ENCODE measurements around the gene IER3IP1.
"Not testable (repeated sequence)": the region's sequence is repeated elsewhere in the genome, so short reads cannot be mapped to it uniquely, and the experiment has no call there.

IER3IP1 gene

GRCh38 chr18:47175283-47175897 lies 774 bp downstream of the IER3IP1 start:
- Mint-ChIP-seq H3K4me3 (no peak overlapping the region), H3K9me3 (no peaks in the 10 kb centered on the region), H3K27ac (no peak overlapping the region), H3K36me3 (ENCODE audit: low read depth) (peaks cover 7% of the 10 kb centered on the region), H3K4me1 (ENCODE audit: low read depth) (no peaks in the 10 kb centered on the region), H3K27me3 (peaks cover 10% of the 10 kb centered on the region)
- intact Hi-C loops (cut with micrococcal nuclease): no loop called here

- intact Hi-C loops (cut with micrococcal nuclease): no loop called here
These were observed 1.5 kb downstream of the IER3IP1 start for GRCh38 chr18:47174545-47175116.

GRCh38 chr18:47172476-47172875 lies 3.7 kb downstream of the IER3IP1 start:
- H3K4me1 Mint-ChIP-seq (ENCODE audit: low read depth): no peaks in the 10 kb centered on the region
- H3K9me3 Mint-ChIP-seq: no peaks in the 10 kb centered on the region
- intact Hi-C loops (cut with micrococcal nuclease): no loop called here
- H3K27ac Mint-ChIP-seq: no peak overlapping the region
- peaks cover 6% of the 10 kb centered on the region for H3K27me3 Mint-ChIP-seq
- H3K36me3 Mint-ChIP-seq (ENCODE audit: low read depth): peaks cover 7% of the 10 kb centered on the region
- no peak overlapping the region for H3K4me3 Mint-ChIP-seq

More at GRCh38 chr18:47174545-47175116, 1.5 kb downstream of the IER3IP1 start:
- no peaks in the 10 kb centered on the region for H3K9me3 Mint-ChIP-seq
- peaks cover 10% of the 10 kb centered on the region for H3K27me3 Mint-ChIP-seq
- H3K4me1 Mint-ChIP-seq (ENCODE audit: low read depth): no peaks in the 10 kb centered on the region
- peaks cover 7% of the 10 kb centered on the region for H3K36me3 Mint-ChIP-seq (ENCODE audit: low read depth)
- H3K27ac Mint-ChIP-seq: no peak overlapping the region
- H3K4me3 Mint-ChIP-seq: no peak overlapping the region

GRCh38 chr18:47168913-47169312 lies 7.3 kb downstream of the IER3IP1 start:
- Mint-ChIP-seq H3K4me1 (ENCODE audit: low read depth) (peaks cover 6% of the 10 kb centered on the region), H3K27ac (no peak overlapping the region), H3K27me3 (no peaks in the 10 kb centered on the region), H3K4me3 (no peak overlapping the region), H3K36me3 (ENCODE audit: low read depth) (peaks cover 11% of the 10 kb centered on the region), H3K9me3 (no peaks in the 10 kb centered on the region)
- intact Hi-C loops (cut with micrococcal nuclease): no loop called here

- peaks cover 6% of the 10 kb centered on the region for H3K4me1 Mint-ChIP-seq (ENCODE audit: low read depth)
- no peaks in the 10 kb centered on the region for H3K27me3 Mint-ChIP-seq
- no peaks in the 10 kb centered on the region for H3K9me3 Mint-ChIP-seq
- no peak overlapping the region for H3K4me3 Mint-ChIP-seq
- peaks cover 12% of the 10 kb centered on the region for H3K36me3 Mint-ChIP-seq (ENCODE audit: low read depth)
- no peak overlapping the region for H3K27ac Mint-ChIP-seq
- intact Hi-C loops (cut with micrococcal nuclease): no loop called here
These were observed 7.7 kb downstream of the IER3IP1 start for GRCh38 chr18:47168509-47168908.

GRCh38 chr18:47166294-47166693 lies 9.9 kb downstream of the IER3IP1 start:
- Mint-ChIP-seq H3K27ac (peak overlapping the region; percentile 39), H3K4me3 (no peak overlapping the region), H3K27me3 (no peaks in the 10 kb centered on the region), H3K36me3 (ENCODE audit: low read depth) (peaks cover 17% of the 10 kb centered on the region), H3K4me1 (ENCODE audit: low read depth) (peaks cover 6% of the 10 kb centered on the region), H3K9me3 (no peaks in the 10 kb centered on the region)
- intact Hi-C loops (cut with micrococcal nuclease): no loop called here

- no peak overlapping the region for H3K27ac Mint-ChIP-seq
- intact Hi-C loops (cut with micrococcal nuclease): no loop called here
- no peak overlapping the region for H3K4me3 Mint-ChIP-seq
- H3K4me1 Mint-ChIP-seq (ENCODE audit: low read depth): peaks cover 10% of the 10 kb centered on the region
- H3K9me3 Mint-ChIP-seq: no peaks in the 10 kb centered on the region
- H3K27me3 Mint-ChIP-seq: no peaks in the 10 kb centered on the region
- H3K36me3 Mint-ChIP-seq (ENCODE audit: low read depth): peaks cover 17% of the 10 kb centered on the region
These were observed 12.9 kb downstream of the IER3IP1 start for GRCh38 chr18:47163241-47163640.

- intact Hi-C loops (cut with micrococcal nuclease): no loop called here
- Mint-ChIP-seq H3K4me3 (no peak overlapping the region), H3K27ac (no peak overlapping the region), H3K9me3 (no peaks in the 10 kb centered on the region), H3K27me3 (no peaks in the 10 kb centered on the region), H3K4me1 (ENCODE audit: low read depth) (peaks cover 4% of the 10 kb centered on the region), H3K36me3 (ENCODE audit: low read depth) (peaks cover 24% of the 10 kb centered on the region)
These were observed 15.9 kb downstream of the IER3IP1 start for GRCh38 chr18:47160256-47160655.

GRCh38 chr18:47158404-47158803 lies 17.8 kb downstream of the IER3IP1 start:
- H3K4me3 Mint-ChIP-seq; H3K27me3 Mint-ChIP-seq; H3K4me1 Mint-ChIP-seq (ENCODE audit: low read depth); intact Hi-C loops (cut with micrococcal nuclease); H3K27ac Mint-ChIP-seq; H3K9me3 Mint-ChIP-seq: not testable (repeated sequence)
- H3K36me3 Mint-ChIP-seq (ENCODE audit: low read depth): peaks cover 26% of the 10 kb centered on the region

- peaks cover 30% of the 10 kb centered on the region for H3K36me3 Mint-ChIP-seq (ENCODE audit: low read depth)
- H3K9me3 Mint-ChIP-seq: no peaks in the 10 kb centered on the region
- peak overlapping the region; percentile 98 for H3K4me3 Mint-ChIP-seq
- peaks cover 31% of the 10 kb centered on the region for H3K4me1 Mint-ChIP-seq (ENCODE audit: low read depth)
- H3K27me3 Mint-ChIP-seq: no peaks in the 10 kb centered on the region
- peak overlapping the region; percentile 98 for H3K27ac Mint-ChIP-seq
- intact Hi-C loops (cut with micrococcal nuclease): no loop called here
These were observed 24.7 kb downstream of the IER3IP1 start for GRCh38 chr18:47151439-47151838.

- Mint-ChIP-seq H3K27ac (peak overlapping the region; percentile 98), H3K36me3 (ENCODE audit: low read depth) (peaks cover 24% of the 10 kb centered on the region), H3K4me1 (ENCODE audit: low read depth) (peaks cover 31% of the 10 kb centered on the region), H3K4me3 (peak overlapping the region; percentile 98), H3K27me3 (no peaks in the 10 kb centered on the region), H3K9me3 (no peaks in the 10 kb centered on the region)
- intact Hi-C loops (cut with micrococcal nuclease): loop anchor here (1.0 kb wide), 1 partner anchor 25 kb away; the partner anchor contains the start of gene IER3IP1
These were observed 25.3 kb downstream of the IER3IP1 start for GRCh38 chr18:47150824-47151366.

- no peaks in the 10 kb centered on the region for H3K9me3 Mint-ChIP-seq
- intact Hi-C loops (cut with micrococcal nuclease): loop anchor here (1.0 kb wide), 1 partner anchor 26 kb away; the partner anchor contains the start of gene IER3IP1
- H3K27ac Mint-ChIP-seq: peak within 1 kb of the TSS; percentile 98
- peaks cover 22% of the 10 kb centered on the region for H3K36me3 Mint-ChIP-seq (ENCODE audit: low read depth)
- peak within 1 kb of the TSS; percentile 98 for H3K4me3 Mint-ChIP-seq
- no peaks in the 10 kb centered on the region for H3K27me3 Mint-ChIP-seq
- H3K4me1 Mint-ChIP-seq (ENCODE audit: low read depth): peaks cover 31% of the 10 kb centered on the region
These were observed 25.9 kb downstream of the IER3IP1 start, which contains the start of gene HDHD2 for GRCh38 chr18:47150029-47150823. Gene HDHD2, minus strand, starts transcription at chr18:47150500. Its CDS starts 14,061 bp downstream, at chr18:47136439.

GRCh38 chr18:47149457-47150028 lies 26.6 kb downstream of the IER3IP1 start:
- no peaks in the 10 kb centered on the region for H3K9me3 Mint-ChIP-seq
- peak overlapping the region; percentile 98 for H3K4me3 Mint-ChIP-seq
- peaks cover 31% of the 10 kb centered on the region for H3K4me1 Mint-ChIP-seq (ENCODE audit: low read depth)
- H3K36me3 Mint-ChIP-seq (ENCODE audit: low read depth): peaks cover 21% of the 10 kb centered on the region
- intact Hi-C loops (cut with micrococcal nuclease): loop anchor here (1.0 kb wide), 1 partner anchor 27 kb away; the partner anchor contains the start of gene IER3IP1
- H3K27me3 Mint-ChIP-seq: no peaks in the 10 kb centered on the region
- H3K27ac Mint-ChIP-seq: peak overlapping the region; percentile 98

Measured in dendritic cell treated with granulocyte-macrophage colony-stimulating factor and Interleukin-4, amounts not matched to agents 40 ng/mL and 50 ng/mL, for 4 days (primary cell).